22Rv1 (cell line): ENCODE results near the gene CELF4.

Experiments used
- H3K27ac ChIP-seq: fragments of 450-650 bp; 2 replicates; pipeline ENCODE4 v1.5.1; 2017
- CTCF ChIP-seq: fragments of 450-650 bp; IDR thresholded peaks from 2 replicates; pipeline ENCODE4 v1.5.1; 2017; ENCODE audit warnings: mild to moderate bottlenecking
- ZFX ChIP-seq: fragments of 450-650 bp; IDR thresholded peaks from 2 replicates; pipeline ENCODE4 v1.6.1; 2017; ENCODE audit warnings: antibody characterized with exemption, borderline replicate concordance

CELF4 gene

GRCh38 chr18:37222354-37222998 lies 343.1 kb downstream of the CELF4 start:
- TF ChIP-seq ZFX: no peak
- TF ChIP-seq CTCF: no peak

GRCh38 chr18:37219257-37219656 lies 346.3 kb downstream of the CELF4 start:
- TF ChIP-seq ZFX (no peak), CTCF (no peak)
- H3K27ac ChIP-seq: no peak overlapping the region

More at GRCh38 chr18:37222354-37222998, 343.1 kb downstream of the CELF4 start:
- H3K27ac ChIP-seq: no peak overlapping the region

GRCh38 chr18:37218022-37218590 lies 347.5 kb downstream of the CELF4 start:
- no peak overlapping the region for H3K27ac ChIP-seq
- TF ChIP-seq CTCF (no peak), ZFX (no peak)

- H3K27ac ChIP-seq: no peak overlapping the region
- TF ChIP-seq CTCF (no peak), ZFX (no peak)
Measured at GRCh38 chr18:37210781-37211180, 354.8 kb downstream of the CELF4 start.

GRCh38 chr18:37207343-37207742 lies 358.3 kb downstream of the CELF4 start:
- TF ChIP-seq CTCF (no peak), ZFX (no peak)
- no peak overlapping the region for H3K27ac ChIP-seq

- no peak for TF ChIP-seq ZFX
- no peak for TF ChIP-seq CTCF
- no peak overlapping the region for H3K27ac ChIP-seq
Measured at GRCh38 chr18:37199741-37200140, 365.9 kb downstream of the CELF4 start.
